ENCODE results near the gene TMIE.
"Not testable (repeated sequence)": the region's sequence is repeated elsewhere in the genome, so short reads cannot be mapped to it uniquely, and the experiment has no call there.

Gene TMIE

DNA sequence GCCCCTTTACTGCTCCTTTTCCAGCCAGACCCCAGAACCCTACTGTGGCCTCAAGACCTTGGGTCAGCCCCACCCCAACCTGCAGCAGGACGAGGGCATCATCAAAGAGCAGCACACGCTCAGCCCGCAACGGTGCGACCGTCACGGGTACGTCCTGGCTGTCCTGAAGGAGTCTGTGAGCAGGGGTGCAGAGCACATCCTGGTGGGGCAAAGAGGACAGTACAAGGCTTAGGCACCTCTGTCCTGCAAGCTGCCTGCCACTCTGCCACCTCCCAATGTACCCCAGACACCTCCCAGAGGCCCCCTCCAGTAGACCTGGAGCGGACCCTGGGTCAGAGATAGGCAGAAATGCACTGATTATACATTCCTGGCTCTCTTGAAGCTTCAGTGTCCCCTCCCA is 15.7 kb upstream of the TMIE start:
- DNase-seq (ENCODE audit: low read depth in 2 of 2), result no peak

DNA sequence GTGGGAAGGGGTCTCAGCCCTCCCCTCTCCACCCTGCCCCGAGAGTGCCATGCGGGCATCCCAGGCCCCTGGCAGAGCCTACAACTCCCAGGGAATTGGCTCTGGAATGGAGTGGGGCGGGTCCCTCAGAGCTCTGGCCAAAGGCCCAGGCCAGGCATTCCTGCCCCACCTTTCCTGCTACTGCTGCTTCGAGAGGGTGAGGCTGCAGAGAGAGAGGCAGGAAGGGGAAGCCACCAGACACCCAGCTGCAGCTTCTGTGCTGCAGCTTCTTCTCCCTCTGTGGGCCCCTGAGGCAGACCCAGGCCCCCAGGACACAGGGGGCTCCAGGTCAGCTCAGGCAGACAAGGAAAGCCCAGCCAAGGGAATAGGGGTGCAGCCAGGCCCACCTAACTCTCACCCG is 10.4 kb upstream of the TMIE start:
- no peak for DNase-seq (ENCODE audit: low read depth in 2 of 2)

DNA sequence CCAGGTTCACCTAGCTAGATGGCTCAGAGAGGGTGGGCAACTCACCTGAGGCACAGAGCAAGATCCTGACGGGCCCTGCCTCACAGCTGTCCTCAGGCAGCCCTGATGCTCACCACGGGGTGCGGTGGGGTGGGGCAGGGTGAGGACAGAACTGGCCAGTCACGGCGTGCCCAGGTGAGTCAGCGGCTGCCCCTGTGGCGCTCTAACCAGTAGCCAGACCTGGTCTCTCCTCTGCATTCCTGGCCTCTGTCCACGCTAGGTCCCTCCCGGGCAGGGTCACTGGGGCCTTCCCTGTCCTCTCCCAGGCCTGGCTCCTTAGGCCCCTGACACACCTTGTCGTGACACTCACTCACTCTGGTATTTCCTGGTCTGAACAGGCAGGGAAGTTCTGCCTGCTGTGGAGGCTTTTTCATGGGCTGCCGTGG is 8.6 kb upstream of the TMIE start:
- no peak for DNase-seq (ENCODE audit: low read depth in 2 of 2)

DNA sequence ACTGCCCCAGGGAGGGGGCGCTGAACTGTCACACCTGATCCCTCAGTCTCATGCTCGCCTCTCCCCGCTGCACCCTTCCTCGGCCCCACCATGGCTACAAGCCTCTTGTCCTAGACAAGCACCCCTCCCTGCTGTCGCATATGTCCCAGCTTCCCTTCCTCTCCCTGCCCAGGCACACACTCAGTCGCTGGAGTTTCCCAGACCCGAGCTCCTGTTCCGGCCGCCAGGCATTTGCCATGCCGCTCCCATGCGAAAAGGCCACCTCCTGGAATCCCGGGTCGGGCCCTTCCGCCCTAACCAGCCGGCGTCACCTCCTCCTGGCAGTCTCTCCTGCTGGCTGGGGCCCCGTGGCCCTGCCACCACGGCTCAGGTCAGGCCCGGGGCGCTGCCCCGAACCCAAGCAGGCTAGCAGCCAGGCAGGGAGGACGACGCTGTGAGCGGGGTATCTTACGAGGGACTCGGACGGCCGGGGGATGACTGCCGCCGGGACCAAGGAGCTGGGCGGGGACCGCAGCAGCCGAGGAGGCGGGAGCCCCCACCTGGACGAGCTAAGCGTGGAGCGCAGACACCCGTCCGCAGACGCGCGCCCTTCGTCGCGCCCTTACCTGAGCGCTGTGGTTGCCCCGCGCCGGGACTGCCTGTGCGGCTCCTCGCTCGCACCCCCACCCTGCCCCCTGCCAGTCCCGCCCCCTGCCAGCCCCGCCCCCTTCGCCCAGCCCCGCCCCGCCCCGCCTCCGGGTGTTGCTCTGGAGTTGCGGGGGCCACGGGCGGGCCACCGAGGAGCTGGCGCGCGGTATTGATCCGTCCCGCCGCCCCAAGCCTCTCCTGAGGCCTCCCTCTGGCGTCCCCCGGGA is 7.9 kb upstream of the TMIE start, which contains the start of gene ALS2CL:
TSS of gene ALS2CL (minus strand) at position 642 of the 854 bp plus-strand sequence. CDS start 4,239 bp downstream, outside the sequence.
- peak; percentile 39 to 45 for DNase-seq (ENCODE audit: low read depth in 2 of 2)

DNA sequence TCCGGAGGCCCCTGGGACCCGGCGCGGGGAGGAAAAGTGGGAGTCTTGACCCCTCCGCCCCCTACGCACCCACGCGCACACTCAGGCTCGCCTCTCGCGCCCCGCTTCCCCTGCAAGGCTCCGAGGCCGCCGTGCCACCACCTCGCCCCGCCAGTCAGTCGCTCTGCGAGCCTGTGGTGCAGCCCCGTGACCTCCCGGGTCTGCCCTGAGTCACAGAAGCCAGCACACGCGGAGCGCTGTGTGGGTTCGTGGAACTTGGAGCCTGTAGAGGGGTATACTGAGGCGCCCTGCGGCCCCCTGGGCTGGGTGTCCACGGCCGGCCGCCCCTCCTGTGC is 7.3 kb upstream of the TMIE start:
- no peak for DNase-seq (ENCODE audit: low read depth in 2 of 2)

DNA sequence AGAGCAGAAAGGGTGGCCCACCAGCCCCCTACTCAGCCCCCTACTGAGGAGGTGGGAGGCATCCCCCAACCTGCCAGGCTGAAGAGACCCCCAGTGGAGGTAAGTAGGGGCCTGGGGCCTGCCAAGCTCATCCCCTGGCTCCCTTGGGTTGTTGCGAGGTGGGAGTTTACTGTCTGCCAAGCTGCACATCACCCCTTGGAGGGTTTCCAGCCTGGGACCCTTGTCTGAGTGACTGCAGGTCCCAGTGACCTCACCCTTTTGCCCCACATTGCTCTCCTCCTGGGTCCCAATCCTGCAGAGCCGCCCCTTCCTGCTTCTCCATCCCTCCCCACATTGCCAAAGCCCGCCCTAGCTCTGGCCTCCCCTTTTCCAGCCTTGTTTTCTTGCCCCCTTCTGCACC is 6.7 kb upstream of the TMIE start:
- no peak for DNase-seq (ENCODE audit: low read depth in 2 of 2)

DNA sequence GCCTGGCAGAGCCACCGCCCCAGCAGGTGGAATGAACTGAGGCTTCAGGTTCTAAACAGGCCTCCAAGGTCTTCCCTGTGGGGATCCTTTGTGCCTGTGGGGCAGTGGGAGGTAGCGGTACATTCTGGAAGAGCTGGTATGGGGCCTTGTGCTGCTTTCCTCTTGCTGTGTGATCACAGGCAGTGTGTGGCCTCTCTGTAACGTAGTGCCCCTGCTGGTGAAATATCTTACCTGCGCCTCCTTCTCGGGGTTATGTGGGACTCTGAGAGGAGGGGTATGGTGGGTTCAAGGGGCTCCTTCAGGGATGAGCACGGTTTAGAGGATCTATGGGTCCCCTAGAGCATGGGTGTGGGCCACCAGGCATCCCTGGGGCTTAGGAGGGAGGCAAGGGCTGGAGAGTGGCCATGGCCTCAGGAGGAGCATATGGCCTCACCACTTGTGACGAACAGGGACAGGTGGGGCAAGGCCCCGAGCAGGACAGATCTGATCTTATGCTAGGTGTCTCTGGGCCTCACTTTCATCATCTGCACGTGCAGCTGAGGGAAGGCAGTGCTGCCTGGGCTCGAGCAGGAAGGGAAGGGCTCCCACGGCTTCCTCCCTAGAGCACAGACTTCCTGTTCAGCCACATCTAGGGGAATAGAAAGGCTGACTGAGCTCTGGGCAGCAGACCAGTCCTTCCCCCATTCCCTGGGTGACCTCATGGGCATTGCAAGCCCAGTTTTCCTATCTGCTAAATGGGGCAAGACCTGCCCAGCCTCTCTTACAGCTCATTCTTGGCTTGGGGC is 5.8 kb upstream of the TMIE start:
- no peak for DNase-seq (ENCODE audit: low read depth in 2 of 2)

DNA sequence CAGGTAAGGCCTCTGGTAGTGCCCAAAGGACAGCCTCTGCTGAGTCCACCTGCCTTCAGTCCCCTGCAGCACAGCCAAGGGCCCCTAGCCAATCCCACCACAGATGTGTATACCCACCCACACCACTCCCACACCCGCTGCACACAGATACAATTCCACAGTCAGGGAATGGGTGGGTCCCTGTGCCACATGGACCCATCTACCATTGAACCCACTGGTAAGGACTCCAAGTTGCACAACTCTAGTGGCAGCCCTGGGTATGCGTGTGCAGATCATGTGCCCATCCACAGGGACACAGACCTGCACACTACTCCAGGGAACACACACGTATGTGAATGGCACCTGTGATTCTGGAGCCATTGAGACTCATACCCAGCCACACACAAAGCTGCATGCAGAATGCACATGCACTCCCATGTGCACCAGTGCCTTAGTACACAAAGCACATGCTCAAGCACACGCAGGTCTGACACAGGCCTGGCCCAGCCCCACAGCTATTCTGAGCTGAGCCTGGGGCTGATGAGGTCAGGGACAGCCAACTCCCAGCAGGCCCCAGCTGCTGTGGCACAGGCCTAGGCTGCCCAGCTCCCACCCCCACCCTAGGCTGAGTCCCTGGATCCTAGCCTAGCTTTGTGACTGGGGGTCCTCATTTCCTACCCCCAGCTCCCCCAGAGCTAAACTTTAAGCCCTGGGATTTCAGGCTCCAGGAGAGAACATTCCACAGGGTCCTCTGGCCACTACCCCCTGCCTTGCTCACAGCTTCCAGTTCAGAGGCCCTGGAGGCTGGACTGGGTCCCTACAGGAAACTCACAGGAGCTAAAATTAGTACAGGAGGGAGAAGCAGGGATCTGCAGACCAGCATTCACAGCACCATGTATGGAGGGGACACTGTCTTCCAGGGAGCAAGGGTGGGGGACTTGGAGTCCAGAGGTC is 5.0 kb upstream of the TMIE start:
- DNase-seq (ENCODE audit: low read depth in 2 of 2), result no peak

DNA sequence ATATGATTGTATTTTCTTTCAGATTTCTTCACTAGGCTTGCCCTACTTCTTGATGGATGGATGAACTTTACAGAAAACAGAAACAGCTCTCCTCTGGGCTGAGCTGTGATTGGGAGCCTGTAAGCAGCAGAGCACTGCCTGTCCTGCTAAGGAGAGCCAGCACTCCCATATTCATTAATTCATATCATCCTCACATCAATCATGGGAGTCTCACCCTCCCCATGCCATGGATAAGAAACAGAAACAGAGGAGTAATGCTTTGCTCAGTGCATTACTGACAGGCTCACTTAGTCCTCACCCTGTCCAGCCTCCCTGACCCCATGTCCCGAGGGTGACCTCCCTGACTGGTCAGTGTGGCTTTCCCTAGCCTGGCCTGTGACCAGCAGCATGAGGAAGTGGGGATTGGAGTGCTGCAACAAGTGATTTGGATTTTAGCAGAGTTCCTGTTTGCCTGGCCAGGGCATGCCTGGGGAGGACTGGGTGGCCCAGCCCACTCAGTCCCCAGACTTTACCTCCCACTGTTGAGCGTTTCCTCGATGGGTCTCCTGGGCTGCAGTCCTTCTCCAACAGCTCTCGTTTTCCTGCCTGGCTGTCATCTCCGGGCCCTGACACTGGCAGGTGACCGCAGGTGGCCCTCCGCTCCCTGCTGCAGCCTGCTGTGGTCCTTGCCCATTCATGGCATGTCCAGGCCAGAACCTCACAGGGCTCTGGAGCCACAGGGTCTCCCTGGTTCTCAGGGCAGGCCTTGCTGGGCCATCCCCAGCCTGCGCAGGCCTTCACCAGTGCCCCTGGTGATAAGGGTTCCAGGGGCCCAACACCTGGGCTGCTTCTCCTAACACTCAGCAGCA is 1.3 kb upstream of the TMIE start:
- DNase-seq (ENCODE audit: low read depth in 2 of 2), result no peak

DNA sequence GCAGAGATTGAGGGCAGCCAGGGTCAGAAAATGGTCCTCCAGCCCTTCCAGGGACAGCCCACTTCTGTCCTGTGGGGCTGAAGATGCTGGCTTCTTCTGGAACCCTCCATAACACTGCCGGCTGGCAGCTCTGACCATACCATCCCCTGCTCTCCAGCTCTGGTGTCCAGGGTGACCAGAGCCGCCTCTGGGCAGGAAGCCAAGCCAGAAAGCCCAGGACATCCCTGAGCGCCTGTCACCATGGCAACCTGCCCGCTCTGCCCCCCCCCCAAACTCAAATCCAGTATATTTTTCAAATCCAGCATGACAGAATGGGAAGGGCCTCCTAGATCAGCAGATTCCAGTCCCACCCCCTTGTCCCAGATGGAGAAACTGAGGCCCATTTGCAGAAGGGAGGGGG is 420 bp upstream of the TMIE start:
- no peak for DNase-seq (ENCODE audit: low read depth in 2 of 2)

DNA sequence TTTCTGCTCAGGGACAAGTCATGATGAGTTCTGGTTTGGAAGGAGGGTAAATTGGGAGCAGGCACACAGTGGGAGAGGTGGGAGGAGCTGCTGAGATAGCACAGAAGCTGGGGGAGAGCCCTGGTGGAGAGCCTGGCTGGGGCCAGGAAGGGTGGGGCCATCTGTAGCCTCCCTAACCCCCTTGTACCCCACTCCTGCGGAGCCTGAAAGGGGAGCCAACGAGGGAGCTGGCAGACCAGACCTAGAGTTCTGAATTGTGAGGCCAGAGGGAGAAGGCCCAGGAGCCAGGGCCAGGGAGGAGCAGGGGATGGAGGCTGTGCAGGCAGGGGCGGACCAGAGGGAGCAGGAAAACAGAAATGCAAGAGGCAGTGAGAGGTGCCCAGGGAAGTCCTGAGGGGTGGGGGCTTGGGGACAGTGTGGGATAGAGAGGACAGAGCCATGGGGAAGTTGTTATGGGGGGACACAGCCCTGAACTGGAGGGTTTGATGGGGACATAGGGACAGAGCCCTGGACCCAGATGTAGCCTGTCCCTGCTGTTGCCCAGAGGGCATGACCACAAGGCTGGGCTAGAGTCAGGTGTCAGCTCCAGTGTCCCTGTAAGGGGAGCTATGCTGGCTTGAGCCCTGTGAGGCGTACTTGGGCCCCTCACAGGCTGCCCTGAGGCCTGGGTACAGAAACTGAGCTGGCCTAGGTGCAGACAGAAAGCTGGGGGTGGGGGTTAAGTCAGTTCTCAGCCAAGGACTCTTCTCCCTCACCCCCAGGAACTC is 1.2 kb downstream of the TMIE start:
- DNase-seq (ENCODE audit: low read depth in 2 of 2), result no peak

DNA sequence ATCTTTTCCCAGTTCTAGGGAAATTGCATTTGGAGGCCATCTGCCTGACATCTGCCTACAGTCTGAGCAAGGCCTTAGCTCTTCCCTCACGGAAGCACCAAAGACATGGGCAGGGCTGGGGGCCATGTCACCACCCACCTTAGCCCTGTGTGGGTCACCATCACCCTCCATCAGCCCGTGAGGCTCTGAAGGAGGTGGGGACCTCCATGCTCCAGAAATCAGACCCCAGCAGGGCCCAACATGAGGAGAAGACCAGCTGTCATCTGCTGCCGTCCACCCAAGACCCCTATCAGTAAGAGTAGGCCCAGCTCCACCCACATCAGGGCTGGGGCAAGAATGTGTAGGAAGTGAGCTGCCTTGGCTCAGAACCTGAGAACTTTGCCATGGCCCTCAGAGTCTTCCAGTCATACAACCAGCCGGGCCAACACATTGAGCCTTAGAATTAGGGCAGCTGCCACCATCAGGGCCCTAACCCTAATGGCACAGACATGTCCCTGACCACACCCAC is 1.9 kb downstream of the TMIE start:
- no peak for DNase-seq (ENCODE audit: low read depth in 2 of 2)

DNA sequence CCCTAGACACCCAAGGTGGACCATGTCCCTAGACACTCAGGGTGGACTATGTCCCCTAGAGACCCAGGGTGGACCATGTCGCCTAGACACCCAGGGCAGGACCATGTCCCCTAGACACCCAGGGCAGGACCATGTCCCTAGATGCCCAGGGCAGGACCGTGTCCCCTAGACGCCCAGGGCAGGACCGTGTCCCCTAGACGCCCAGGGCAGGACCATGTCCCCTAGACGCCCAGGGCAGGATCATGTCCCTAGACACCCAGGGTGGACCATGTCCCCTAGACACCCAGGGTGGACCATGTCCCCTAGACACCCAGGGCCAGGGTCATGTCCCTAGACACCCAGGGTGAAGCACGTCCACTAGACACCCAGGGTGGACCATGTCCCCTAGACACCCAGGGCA is 3.2 kb downstream of the TMIE start:
- DNase-seq (ENCODE audit: low read depth in 2 of 2), result not testable (repeated sequence)

DNA sequence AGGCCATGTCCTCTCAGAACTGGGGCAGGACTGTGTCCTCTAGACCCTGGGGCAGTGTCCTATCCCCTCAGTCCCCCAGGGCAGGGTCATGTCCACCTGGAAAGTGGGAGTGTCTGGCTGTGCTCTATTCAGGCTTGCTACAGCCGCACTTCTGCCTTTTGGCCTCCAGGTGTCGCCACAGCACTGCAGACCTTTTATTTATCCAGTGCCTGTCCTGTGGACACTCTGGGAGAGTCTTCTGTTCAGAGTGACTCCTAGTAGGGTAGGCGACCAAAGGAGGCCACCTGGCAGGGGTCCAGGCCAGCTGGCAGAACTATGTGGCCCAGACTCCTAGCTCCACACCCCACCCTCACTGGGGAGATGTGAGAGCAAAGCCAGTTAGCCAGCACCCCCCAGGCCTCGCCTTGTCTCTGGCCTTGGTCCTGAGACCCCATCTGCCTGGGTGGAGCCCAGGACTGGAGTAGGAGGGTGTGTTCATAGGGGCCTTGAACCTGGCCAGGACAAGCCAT is 3.9 kb downstream of the TMIE start:
- peak in 1 of 2 donors; percentile 59 for DNase-seq (ENCODE audit: low read depth in 2 of 2)

DNA sequence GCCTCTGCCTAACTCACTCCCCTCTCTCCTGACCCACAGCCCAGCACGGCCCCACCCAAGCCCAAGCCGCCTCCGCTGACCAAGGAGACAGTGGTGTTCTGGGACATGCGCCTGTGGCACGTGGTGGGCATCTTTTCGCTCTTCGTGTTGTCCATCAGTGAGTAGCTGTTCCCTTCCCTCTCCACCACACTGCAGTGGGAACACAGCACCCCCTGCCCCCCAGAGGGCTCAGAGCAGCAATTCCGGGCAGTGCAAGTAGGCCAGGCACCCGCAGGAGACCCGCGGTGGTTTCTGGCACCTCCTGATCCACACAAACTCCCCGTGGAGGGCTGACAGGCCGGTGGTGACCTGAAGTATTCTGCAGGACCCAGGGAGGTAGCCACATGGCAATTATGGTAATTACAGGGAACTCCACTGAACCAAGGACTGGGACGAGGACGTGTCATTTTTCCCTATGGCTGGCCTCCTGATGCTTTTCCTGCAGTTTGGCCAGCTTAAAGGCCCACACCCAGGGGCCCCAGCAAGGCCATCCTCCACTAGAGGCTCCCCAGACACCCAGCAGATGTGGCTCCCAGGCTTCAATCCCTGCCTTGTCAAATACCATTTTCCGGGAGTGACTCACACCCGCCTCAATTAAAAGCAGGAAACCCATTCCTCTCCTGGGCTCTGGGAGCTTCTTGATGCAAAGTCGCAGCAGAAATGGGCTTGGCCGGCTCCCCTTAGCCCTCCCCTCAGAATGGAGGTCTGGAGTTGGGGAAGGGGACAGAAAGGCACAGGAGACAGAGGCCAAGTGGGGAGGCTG is 4.8 kb downstream of the TMIE start:
- no peak for DNase-seq (ENCODE audit: low read depth in 2 of 2)

DNA sequence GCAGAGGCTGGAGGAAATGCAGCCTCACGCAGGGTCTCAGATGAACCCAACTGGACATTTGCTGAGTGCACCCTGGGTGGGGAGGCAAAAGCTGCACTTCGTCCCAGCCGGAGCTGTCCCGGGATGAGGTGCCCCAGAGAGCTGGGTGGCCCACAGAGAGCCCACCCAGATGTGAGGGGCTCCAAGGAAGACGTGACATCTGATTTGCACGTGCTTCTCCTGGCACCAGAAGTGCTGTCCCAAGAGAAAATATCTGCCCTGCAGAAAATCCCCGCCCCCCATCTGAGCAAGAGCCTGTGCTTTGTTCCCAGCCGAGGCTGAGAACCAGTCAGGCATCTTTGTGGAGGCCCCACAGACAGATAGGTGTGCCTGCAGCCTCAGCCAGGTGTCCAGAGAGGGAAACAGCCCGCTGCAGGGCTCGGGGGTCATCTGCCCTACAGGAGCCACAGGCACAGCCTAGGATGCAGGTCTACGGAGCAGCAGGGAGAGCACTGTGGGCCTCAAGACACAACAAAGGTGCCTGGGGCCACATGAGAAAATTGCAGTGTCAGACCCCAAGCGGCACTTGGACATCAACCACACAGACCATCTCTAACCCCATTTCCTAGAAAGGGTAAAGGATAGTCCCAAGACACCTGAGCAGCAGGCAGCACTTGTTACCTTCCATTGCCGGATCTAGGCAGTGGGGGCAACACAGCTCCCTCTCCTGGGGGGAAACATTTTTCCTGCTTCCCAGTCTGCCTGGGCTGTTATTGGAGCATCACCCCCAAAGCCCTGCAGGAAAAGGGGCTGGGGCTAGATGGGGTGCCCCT is 5.8 kb downstream of the TMIE start:
- no peak for DNase-seq (ENCODE audit: low read depth in 2 of 2)

DNA sequence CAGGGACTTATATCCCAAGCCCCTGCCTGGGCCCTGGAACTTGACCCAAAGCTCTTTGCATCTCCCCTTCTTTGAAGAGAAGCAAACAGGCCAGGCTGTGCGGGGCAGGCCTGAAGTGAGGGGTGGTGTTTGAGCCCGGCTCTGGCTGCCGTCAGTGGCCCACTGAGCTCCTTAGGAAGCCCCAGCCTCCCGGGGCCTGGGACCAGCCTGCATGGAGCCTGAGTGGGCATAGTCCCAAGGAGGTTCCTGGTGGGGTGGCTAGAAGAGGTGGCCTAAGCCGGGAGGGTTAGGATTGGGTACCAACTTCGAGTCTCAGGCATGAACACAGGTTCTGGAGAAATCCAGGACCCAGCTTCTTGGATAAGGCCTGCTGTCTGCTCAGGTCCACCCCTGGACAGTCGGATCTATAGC is 6.4 kb downstream of the TMIE start:
- no peak for DNase-seq (ENCODE audit: low read depth in 2 of 2)

Data from activated CD4-positive, alpha-beta T cell treated with anti-CD3 and anti-CD28 coated beads for 24 hours (primary cell).